Glutamatergic neuron (in vitro differentiated cells): ENCODE data around the gene UNC13D. TPM values are rescaled to one million over a fixed set of nuclear protein-coding genes. Genes with fewer than 3 reads are reported as not detected.
A peak's percentile ranks its signal among the peaks of the same experiment; 100 is the strongest.

Source experiments
- DNase-seq: peaks from one replicate; pipeline ENCODE4 v3.0.0; 2022
- H3K27ac Mint-ChIP-seq: one replicate; pipeline ENCODE4 v1.8.0; 2020; ENCODE audit warnings: mild to moderate bottlenecking, mixed read lengths, inconsistent platforms; ENCODE audit not compliant: unreplicated experiment
- H3K27me3 Mint-ChIP-seq: one replicate; pipeline ENCODE4 v1.8.0; 2020; ENCODE audit warnings: mild to moderate bottlenecking, moderate library complexity, mixed read lengths, inconsistent platforms; ENCODE audit not compliant: unreplicated experiment
- H3K36me3 Mint-ChIP-seq: one replicate; pipeline ENCODE4 v1.8.0; 2020; ENCODE audit warnings: mild to moderate bottlenecking, mixed read lengths, inconsistent platforms; ENCODE audit not compliant: unreplicated experiment
- H3K4me1 Mint-ChIP-seq: one replicate; pipeline ENCODE4 v1.8.0; 2020; ENCODE audit warnings: mild to moderate bottlenecking, low read depth, mixed read lengths, inconsistent platforms; ENCODE audit not compliant: unreplicated experiment
- H3K4me3 Mint-ChIP-seq: one replicate; pipeline ENCODE4 v1.8.0; 2020; ENCODE audit warnings: mild to moderate bottlenecking, mixed read lengths, inconsistent platforms; ENCODE audit not compliant: unreplicated experiment
- H3K9me3 Mint-ChIP-seq: one replicate; pipeline ENCODE4 v1.8.0; 2020; ENCODE audit warnings: mild to moderate bottlenecking, moderate library complexity, mixed read lengths, inconsistent platforms; ENCODE audit not compliant: unreplicated experiment
- CTCF ChIP-seq: fragments of 200-600 bp; sonication (generic); IDR thresholded peaks from one replicate; pipeline ENCODE4 v1.5.0; 2021; ENCODE audit not compliant: partially characterized antibody, unreplicated experiment
- total RNA-seq: library from RNA; stranded (reverse); fragmentation: NEBNext Ultra II Directional; extraction: Animal tissue kit (Norgen Biotek cat#: 25700); gene quantifications from one replicate; pipeline ENCODE4 v1.2.1, GENCODE V29; 2021; ENCODE audit not compliant: unreplicated experiment

The UNC13D gene
- total RNA-seq, 1 donor from 2014 or later = 2.4 TPM

- no peak for TF ChIP-seq CTCF
- peaks cover 4% of the 10 kb centered on the region for H3K4me1 Mint-ChIP-seq
- no peak overlapping the region for H3K4me3 Mint-ChIP-seq
- no peaks in the 10 kb centered on the region for H3K27me3 Mint-ChIP-seq
- no peak overlapping the region for H3K27ac Mint-ChIP-seq
- DNase-seq = no peak
- no peaks in the 10 kb centered on the region for H3K36me3 Mint-ChIP-seq
- peaks cover 4% of the 10 kb centered on the region for H3K9me3 Mint-ChIP-seq
Measured at GRCh38 chr17:75847614-75848522, 3.7 kb upstream of the UNC13D start.

GRCh38 chr17:75846692-75847613 lies 2.7 kb upstream of the UNC13D start:
- no peak for TF ChIP-seq CTCF
- Mint-ChIP-seq H3K4me3 (no peak overlapping the region), H3K27ac (no peak overlapping the region), H3K9me3 (peaks cover 4% of the 10 kb centered on the region), H3K4me1 (peaks cover 4% of the 10 kb centered on the region), H3K27me3 (no peaks in the 10 kb centered on the region), H3K36me3 (no peaks in the 10 kb centered on the region)
- no peak for DNase-seq

DNA sequence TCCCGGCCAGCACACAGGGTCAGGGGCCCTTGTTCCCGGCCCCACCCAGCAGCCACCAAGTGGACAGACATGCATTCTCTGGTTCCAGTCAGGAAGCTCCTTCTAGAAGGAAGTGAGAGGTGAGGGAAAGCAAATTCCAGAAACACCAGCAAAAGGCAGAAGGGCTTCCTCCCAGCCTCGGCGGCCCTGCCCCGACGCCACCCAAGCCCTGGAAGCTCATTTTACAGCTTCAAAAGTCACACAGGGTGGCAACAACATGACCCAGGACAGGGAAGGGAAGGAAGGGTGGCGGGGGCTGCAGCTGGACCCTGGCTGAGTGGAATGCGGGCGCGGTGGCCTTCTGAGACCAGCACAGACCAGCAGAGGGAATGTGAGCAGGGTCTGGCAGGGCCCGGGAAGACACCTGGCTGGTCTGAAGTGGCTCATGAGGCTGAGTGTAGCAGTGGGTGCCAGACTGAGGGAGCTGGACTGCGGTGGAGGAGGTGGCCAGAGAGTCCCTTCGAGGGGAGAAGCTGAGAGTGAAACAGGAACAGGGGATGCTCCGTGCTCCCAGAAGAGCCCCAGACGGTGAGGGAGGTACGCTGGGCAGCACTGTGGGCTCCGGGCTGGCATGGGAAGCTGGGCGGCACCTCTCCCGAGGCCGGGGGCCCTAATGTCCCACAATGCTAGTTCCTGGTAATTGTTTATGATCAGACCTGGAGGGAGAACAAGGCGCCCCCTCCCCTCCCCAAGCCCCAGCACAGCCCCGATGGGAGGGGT lies 1.9 kb upstream of the UNC13D start:
- peak overlapping the region; percentile 59 for H3K27ac Mint-ChIP-seq
- no peaks in the 10 kb centered on the region for H3K27me3 Mint-ChIP-seq
- H3K9me3 Mint-ChIP-seq = peaks cover 4% of the 10 kb centered on the region
- no peaks in the 10 kb centered on the region for H3K36me3 Mint-ChIP-seq
- peaks cover 4% of the 10 kb centered on the region for H3K4me1 Mint-ChIP-seq
- DNase-seq = no peak
- TF ChIP-seq CTCF = no peak
- no peak overlapping the region for H3K4me3 Mint-ChIP-seq

GRCh38 chr17:75845058-75845711 lies 981 bp upstream of the UNC13D start:
- Mint-ChIP-seq H3K27ac (peak overlapping the region; percentile 59), H3K27me3 (no peaks in the 10 kb centered on the region), H3K4me1 (peaks cover 4% of the 10 kb centered on the region), H3K36me3 (no peaks in the 10 kb centered on the region), H3K9me3 (peaks cover 2% of the 10 kb centered on the region), H3K4me3 (no peak overlapping the region)
- peak; percentile 86 for TF ChIP-seq CTCF
- peak; percentile 84 for DNase-seq
